BLaER1 (cell line): ENCODE results near the gene DHRS9.

Experiments
- H3K27ac ChIP-seq: shearing (Covaris generic); formaldehyde crosslinking; 2 replicates; pipeline ENCODE4 v1.8.1; 2022
- H3K27me3 ChIP-seq: shearing (Covaris generic); formaldehyde crosslinking; 2 replicates; pipeline ENCODE4 v1.8.1; 2022
- H3K36me3 ChIP-seq: shearing (Covaris generic); formaldehyde crosslinking; 2 replicates; pipeline ENCODE4 v1.8.1; 2022
- H3K4me1 ChIP-seq: shearing (Covaris generic); formaldehyde crosslinking; 2 replicates; pipeline ENCODE4 v1.8.1; 2022
- H3K4me2 ChIP-seq: shearing (Covaris generic); formaldehyde crosslinking; 2 replicates; pipeline ENCODE4 v1.8.1; 2022
- H3K4me3 ChIP-seq: shearing (Covaris generic); formaldehyde crosslinking; 2 replicates; pipeline ENCODE4 v1.8.1; 2022
- H3K9ac ChIP-seq: shearing (Covaris generic); formaldehyde crosslinking; 2 replicates; pipeline ENCODE4 v1.8.1; 2022
- H3K9me3 ChIP-seq: shearing (Covaris generic); formaldehyde crosslinking; 2 replicates; pipeline ENCODE4 v1.8.1; 2022
- H4K20me1 ChIP-seq: shearing (Covaris generic); formaldehyde crosslinking; 2 replicates; pipeline ENCODE4 v1.8.1; 2022
- Cebpa-rat ChIP-seq: shearing (Covaris generic); IDR thresholded peaks from 2 replicates; pipeline ENCODE4 v1.8.1; 2022

Gene DHRS9

DNA sequence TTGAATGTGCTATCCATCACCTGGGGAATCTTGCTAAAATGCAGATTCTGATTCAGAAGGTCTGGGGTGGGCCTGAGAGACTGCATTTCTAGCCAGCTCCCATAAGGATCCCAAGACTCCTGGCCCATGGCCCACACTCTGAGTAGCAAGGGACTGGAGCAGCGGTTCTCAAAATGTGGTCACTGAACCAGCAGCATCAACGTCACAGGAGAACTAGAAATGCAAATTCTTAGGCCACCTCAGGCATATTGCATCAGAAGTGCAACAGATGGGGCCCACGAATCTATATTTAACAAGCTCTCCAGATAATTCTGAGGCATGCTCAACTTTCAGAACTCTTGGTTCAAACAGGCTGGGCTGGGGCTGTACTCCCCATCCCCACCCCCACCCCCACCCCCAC, 74.6 kb downstream of the DHRS9 start:
- Histone ChIP-seq H3K9me3 (no peaks in the 10 kb centered on the region), H3K27me3 (no peaks in the 10 kb centered on the region), H3K36me3 (no peaks in the 10 kb centered on the region), H3K4me3 (no peak overlapping the region), H3K27ac (no peak overlapping the region), H3K4me1 (peaks cover 13% of the 10 kb centered on the region), H3K4me2 (no peak overlapping the region), H3K9ac (no peak overlapping the region), H4K20me1 (no peaks in the 10 kb centered on the region)
- no peak for TF ChIP-seq Cebpa-rat
